GM19240 (cell line): ENCODE results near the gene CYP1A2.
"Not testable (repeated sequence)": the region's sequence is repeated elsewhere in the genome, so short reads cannot be mapped to it uniquely, and the experiment has no call there.

ENCODE experiments used
- DNase-seq: peaks from one replicate; pipeline ENCODE4 v3.0.0; 2011; ENCODE audit warnings: low spot score; ENCODE audit not compliant: insufficient read length

The CYP1A2 gene, protein sequence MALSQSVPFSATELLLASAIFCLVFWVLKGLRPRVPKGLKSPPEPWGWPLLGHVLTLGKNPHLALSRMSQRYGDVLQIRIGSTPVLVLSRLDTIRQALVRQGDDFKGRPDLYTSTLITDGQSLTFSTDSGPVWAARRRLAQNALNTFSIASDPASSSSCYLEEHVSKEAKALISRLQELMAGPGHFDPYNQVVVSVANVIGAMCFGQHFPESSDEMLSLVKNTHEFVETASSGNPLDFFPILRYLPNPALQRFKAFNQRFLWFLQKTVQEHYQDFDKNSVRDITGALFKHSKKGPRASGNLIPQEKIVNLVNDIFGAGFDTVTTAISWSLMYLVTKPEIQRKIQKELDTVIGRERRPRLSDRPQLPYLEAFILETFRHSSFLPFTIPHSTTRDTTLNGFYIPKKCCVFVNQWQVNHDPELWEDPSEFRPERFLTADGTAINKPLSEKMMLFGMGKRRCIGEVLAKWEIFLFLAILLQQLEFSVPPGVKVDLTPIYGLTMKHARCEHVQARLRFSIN

DNA sequence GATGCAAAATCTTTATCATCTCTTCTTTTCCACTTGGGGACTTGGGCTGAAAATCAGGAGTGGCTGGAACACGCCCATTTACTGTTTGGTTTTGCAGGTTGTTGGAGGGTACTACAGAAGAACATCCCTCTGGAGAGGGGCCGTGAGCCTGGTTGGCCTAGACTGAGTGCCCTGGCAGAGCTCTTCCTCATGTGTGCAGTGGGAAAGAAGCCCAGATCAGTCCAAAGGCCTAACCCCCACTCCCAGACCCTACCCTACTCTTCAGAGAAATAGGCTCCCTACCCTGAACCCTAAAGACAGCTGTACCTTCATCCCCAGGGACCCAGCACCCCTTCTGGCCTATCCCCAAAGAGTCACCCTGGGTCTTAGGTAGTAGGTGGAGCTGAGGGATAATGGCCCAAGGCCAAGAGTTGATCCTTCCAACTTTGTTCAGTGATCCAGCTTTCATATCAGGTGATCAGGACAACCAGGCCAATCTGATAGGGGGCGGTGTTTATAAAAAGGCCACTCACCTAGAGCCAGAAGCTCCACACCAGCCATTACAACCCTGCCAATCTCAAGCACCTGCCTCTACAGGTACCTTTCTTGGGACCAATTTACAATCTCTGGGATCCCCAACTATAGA, at the start of gene CYP1A2:
Gene CYP1A2 (plus strand): TSS at position 524 of the 625 bp plus-strand sequence. CDS start 894 bp downstream, outside the sequence.
- DNase-seq = no peak

DNA sequence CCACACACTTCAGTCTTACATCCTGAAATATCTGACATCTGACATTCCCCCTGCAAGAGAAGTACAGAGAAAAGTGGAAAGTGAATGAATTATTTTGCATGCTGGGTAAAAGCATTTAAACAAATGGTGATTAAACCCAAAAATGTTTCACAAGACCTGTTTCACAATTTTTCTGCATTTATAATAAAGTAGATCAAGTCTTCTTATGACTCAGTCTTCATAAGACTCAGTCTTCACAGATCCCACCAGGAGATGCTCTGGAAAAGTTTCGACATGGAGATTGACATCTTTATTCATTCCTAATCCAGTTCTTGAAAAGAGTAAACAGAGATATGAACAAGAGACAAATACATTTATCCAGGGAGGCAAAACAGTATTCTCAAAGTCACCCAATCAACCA, 39.6 kb upstream of the CYP1A2 start:
- no peak for DNase-seq

DNA sequence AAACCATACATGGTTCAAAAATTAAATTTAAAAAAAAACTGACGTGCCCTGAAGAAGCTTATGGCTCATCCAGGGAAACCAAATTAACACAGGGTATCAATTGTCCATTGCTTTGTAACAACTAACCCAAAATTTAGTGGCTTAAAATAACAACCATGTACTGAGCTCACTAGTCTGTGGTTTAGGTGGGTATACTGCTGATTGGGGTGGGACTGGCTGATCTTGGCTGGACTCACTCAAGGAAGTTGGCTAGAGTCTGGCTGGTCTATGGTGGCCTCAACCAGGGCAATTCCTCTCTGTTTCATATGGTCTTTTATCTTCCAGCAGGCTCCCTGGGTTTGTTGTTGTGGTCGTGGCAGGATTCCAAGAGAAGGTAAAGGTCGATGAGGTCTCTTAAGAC, 38.8 kb upstream of the CYP1A2 start:
- no peak for DNase-seq

DNA sequence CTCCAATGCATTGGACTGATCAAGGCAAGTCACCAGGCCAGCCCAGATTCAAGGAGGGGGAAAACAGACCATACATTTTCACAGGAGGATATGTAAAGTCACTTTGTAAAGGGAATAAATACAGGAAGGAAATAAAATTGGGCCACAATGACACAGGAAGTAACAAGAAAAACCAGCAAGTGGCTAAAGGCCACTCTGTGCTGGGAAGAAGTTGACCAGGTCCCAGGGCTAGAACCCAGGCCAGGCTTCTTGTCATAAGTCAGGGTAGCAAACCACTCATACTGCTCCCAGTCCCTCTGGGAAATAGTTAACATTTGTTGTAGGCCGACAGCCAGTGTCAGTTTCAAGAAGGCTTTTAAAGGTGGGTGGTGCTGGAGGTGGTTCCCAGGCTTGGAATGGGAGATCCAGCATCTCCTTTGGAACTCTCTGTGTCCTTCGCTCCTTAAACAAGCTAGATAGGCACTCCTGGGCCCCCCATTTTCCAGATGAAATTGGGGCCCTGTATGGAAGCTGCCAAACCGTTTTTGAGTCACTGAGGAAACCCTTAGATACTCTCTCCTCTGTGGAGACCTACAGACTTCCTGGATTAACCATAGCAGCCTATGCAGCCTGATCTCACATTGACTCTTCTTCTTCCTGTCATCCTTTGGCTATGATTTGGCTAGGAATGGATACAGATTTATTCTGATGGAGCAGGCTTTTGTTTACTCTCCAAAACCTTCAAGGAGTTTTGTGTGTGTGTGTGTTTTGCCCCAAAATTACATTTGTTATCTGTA, 38.1 kb upstream of the CYP1A2 start:
- DNase-seq = no peak

DNA sequence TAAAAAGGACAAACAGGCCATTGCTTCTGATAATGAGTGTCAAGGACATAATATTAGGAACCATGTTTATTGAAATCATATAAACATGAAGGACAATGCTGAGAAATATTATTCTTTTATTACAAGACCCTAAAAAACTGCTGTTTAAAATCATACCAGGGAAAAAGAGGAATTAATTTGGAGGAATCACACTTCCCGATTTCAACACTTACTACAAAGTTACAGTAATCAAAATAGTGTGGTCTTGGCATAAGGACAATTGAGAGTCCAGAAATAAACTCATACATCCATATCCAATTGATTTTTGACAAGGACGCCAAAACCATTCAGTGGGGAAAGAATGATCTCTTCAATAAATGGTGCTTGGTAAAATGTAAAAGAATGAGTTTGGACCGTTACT, 36.3 kb upstream of the CYP1A2 start:
- no peak for DNase-seq

DNA sequence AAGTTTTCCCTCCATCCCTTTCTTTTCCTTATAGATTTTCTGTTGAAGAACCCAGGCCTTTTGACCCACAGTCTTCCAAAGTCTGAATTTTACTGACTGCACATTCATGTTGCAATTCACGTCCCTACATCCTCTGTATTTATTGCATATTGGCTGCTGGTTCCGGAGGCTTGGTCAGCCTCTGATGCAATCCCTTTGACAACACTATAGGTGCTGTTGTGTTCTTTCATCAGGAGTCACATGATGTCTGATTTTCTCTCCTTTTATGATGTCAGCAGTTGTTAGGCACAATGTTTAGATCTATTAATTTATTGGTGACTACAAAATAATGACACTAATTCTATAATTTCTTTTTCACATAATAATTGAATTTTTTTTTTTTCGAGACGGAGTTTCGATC, 32.0 kb upstream of the CYP1A2 start:
- no peak for DNase-seq

DNA sequence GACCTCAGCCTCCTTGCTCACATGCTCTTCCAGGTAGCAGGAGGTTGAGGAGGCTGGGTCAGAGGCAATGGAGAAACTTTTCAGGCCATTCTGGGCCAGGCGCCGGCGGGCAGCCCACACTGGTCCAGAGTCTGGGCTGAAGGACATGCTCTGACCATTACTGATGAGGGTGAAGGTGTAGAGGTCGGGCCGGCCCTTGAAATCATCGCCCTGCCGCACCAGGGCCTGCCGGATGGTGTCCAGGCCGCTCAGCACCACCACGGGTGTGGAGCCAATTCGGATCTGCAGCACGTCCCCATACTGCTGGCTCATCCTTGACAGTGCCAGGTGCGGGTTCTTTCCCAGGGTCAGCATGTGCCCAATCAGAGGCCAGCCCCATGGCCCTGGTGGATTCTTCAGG, 26.1 kb upstream of the CYP1A2 start:
- no peak for DNase-seq

DNA sequence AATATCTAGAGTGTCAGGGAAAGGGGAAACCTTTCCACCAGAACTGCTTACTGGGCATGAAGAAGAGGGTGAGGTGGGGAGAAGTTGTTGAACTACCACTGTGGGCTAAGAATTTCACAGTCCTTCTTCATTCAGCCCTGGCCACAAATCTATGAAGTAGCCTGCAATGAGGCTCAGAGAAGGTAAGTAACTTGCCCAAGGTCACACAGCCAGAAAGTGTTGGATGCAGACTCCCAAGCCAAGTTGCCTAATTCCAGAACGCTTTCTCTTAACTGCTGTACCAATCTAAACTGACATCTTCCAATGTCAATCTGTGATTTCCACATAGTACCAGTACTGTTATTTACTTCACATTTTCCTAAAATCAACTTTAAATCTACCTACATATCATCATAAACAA, 25.5 kb upstream of the CYP1A2 start:
- no peak for DNase-seq

DNA sequence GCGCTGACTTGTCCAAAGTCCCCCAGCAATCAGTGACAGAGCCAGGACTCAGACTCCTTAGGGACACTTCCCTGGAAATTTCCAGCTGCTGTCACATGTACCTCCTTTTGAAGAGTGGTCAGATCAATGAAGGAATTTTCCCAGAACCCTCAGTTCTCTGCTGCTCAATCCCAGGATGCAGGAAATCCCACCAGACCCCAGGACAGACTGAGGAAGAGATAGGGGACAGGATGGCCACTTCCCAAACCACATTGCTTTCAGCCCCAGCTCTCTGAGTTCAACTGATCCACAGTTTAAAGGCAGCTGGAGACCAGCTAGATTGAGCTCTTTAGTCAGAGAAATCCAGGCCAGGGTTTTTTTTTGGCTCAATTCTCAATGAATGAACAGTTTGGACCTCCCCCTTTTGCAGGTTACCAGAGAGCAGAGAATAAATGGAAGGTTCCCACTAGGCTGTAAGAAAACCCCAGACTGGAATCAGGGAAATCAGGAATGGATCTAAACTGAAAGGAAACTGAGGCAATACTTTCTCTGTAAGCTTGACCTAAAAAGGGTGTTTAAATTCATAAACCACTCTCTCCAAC, 24.8 kb upstream of the CYP1A2 start:
- DNase-seq = no peak

DNA sequence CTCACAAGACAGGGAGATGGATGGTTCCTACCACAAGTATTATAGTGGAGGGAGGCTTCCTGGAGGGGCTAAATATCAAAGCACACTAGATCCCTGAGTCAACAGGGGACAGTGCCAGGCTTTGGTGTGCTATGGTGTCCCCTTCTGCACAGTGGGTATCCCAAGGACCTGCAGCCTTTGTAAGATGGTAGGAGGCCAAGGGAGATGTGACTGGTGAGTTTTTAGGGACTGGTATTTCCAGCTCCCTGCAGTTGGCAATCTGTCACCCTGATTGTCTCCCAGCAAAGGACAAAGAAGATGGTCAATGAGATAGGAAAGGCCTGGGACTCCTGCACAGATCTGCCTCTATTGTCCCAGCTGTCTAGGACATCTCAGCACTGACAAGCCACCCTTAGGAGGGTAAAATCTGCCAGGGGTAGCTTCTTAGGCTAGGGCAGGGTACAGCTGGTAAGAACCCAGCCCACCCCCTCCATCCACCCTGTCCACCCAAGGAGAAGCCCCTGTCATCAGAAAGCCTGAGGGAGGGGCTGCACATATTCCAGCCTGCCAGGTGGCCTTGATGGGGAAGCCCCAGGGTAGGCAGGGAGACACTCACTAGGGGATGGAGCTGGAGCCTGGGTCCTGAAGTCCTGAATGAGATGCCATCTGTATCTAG, 23.9 kb upstream of the CYP1A2 start:
- DNase-seq = no peak

DNA sequence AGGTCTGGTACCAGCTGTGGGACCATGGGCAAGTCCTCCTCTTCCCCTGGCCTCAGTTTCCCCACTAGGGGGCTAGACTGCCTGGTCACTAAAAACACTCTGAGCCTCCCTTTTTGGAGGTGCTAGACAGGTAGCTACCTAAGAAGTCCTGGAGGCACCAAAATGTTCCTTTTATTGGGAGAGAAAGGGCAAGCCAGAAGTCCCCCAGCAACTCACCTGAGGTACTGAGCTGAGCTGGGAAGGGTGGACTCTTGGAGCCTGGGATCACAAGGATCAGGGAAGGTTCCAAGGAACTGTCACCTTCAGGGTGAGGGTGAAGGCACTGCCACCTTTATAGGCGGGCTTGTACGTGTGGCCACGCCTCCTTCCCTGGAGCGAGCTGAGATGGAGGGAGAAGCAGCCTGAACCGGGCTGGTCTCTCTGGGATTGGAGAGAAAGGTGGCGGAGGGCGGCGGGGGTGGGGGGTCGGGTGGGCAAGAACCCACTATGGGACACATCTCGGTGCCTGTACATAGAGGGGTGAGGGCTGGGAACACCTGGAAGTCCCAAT, 23.3 kb upstream of the CYP1A2 start, which contains the start of gene CYP1A1:
Gene CYP1A1 (minus strand): TSS at position 304 of the 550 bp plus-strand sequence. CDS start 2,431 bp downstream, outside the sequence.
- no peak for DNase-seq

DNA sequence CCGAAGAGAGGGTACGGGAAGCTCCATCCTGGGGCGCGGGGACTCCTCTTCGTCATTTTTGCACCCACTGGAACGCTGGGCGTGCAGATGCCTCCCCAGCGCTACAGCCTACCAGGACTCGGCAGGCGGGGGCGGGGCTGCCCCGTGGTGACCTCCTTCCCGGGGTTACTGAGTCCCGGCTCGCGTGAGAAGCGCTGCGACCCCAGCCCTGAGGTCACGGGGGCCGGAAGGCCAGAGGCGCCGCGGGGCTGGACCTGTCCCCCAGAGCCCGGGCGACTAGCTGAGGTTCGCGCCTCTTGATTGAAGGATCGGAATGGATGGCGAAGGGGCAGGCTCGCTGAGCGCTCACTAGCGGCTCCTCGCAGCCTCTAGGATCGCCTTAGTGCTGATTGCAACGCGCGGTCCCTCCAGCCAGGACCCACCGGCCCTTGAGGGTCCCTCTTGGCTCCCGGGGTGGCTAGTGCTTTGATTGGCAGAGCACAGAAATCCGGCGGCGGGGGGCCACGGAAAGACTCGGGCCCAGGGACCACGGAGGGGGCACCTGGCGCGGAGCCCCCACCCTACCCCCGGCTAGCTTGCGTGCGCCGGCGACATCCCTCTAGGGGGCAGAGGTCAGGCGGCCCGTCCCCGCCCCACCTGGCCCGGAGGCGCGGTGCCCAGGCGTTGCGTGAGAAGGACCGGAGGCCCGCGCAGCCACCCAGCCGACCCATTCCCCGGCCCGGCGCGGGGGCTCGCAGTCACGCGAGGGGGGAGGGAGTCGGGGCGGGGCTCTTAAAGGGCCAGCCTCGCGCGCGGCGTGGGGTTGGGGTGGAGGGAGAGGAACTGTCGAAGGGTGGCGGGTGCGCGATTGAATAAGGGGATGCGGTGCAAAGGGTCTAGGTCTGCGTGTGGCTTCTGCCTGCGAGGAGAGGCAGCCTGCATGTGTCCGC, 22.5 kb upstream of the CYP1A2 start:
- peak; percentile 33 for DNase-seq

DNA sequence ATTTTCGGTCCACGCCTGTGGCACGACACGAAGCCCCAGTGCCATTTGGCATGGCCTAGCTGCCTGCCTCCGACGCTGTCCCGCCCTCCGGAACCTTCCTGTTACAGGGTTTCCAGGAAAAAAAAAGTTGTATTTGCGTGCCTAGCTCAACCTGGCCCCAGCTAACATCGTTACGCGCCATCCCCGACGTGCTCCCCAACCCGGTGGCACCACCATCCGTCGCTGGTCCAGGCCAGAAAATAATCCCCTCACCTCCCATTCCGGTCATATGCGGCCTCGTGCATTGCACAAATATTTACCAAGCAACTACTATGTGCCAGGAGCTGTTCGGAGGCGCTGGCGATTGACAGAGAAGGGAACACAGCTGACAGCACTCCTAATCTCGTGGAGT, 21.9 kb upstream of the CYP1A2 start:
- DNase-seq = no peak

DNA sequence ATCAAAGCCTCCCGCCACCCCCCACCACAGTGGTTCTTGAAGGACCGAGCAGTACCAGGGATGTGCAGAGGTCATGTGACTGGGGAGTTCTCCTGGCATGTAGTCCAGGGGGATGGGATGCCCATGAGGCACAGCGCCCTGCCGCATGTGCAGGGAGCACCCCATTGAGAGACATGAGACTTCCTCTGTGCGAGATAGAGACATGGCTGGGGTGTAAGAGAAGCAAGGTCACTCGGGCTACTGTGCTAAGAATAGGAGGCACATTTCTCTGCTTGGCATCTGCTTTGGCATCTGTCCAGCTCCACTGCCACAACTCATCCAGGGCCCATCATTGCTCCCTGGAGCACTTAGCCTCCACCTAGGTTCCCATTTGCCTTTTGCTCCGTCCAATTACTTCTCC, 20.9 kb upstream of the CYP1A2 start:
- DNase-seq = no peak

DNA sequence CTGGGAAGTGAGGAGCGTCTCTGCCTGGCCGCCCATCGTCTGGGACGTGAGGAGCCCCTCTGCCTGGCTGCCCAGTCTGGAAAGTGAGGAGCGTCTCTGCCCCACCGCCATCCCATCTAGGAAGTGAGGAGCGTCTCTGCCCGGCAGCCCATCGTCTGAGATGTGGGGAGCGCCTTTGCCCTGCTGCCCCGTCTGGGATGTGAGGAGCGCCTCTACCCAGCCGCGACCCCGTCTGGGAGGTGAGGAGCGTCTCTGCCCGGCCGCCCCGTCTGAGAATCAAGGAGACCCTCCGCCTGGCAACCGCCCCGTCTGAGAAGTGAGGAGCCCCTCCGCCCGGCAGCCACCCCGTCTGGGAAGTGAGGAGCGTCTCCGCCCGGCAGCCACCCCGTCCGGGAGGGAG, 19.9 kb upstream of the CYP1A2 start:
- DNase-seq = not testable (repeated sequence)

DNA sequence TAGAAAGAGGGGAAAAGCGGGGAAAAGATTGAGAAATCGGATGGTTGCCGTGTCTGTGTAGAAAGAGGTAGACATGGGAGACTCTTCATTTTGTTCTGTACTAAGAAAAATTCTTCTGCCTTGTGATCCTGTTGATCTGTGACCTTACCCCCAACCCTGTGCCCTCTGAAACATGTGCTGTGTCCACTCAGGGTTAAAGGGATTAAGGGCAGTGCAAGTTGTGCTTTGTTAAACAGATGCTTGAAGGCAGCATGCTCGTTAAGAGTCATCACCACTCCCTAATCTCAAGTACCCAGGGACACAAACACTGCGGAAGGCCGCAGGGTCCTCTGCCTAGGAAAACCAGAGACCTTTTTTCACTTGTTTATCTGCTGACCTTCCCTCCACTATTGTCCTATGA, 19.3 kb upstream of the CYP1A2 start:
- DNase-seq = not testable (repeated sequence)

DNA sequence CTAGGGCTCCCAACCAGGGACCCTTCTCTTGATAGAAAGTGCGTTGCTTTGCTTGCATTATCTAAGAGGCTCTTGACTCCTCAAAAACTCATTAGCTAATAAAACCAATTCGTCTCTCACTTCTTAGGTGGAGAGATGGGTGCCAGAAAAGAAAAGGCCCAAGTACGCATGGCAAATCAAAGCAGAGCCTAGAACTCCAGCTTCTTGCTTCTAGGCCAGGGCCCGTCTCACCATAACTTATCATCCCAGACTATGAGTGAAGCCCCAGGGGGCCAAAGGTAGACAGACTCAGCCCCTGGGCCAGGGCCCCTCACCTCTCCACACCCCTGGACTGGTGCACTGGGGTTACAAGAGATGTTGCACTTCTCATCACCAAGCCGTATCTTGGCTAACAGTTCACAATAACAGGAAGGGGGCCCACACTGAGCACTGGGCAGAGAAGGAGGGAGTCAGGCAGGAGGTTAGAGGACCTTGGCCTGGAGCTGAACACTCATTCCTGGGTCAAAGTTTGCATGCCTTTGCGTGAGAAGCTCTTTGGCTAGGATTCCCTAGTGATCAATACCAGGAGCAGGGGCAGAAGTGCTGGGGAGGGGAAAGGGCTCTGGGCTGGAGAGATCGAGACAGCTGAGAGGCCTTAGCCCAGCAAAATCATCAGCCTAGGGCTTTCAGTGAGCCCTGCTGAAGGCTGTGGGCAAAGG, 17.9 kb upstream of the CYP1A2 start:
- DNase-seq = no peak

DNA sequence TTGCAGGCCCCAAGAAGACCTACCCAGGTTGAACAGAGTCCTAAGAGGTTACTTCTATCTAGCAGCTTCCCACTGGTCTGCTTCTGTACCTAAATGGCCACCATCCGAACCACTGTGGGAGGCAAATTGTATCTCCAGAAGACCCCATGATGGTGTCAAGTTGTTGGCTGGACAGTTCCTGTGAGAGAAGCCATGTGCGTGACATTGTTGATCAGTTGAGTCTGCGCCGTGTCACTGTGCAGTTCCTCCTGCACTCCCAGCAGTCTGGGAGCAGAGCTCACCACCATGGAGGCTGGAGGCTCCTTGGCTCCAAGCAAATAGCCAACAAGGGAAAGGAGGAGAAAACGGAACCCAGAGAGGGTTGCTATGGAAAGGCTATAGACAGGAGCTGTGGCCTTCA, 15.8 kb upstream of the CYP1A2 start:
- no peak for DNase-seq

DNA sequence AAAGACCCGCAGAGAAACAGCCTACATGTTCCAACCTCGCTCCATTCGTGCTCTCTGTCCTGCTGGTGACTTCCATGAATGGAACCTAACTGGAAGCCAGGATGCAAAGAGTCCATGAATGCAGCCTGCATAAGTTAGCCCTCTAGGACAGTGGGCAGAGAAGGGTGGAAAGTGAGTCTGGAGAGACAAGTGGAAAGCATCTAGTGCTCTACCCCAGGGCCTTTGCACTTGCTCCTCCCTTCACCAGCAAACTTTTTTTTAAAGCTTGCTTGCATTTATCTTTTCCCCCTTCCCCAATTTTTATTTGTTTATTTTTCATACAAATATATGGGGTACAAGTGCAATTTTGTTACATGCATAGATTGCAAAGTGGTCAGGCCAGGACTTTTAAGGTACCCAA, 15.4 kb upstream of the CYP1A2 start:
- no peak for DNase-seq
